Activated CD8-positive, alpha-beta memory T cell treated with anti-CD3 and anti-CD28 coated beads for 24 hours (primary cell): ENCODE results near the gene TYRO3.

Source experiments
- DNase-seq: peaks from one replicate; pipeline ENCODE4 v3.0.0-alpha.2; 2020

TYRO3 gene

DNA sequence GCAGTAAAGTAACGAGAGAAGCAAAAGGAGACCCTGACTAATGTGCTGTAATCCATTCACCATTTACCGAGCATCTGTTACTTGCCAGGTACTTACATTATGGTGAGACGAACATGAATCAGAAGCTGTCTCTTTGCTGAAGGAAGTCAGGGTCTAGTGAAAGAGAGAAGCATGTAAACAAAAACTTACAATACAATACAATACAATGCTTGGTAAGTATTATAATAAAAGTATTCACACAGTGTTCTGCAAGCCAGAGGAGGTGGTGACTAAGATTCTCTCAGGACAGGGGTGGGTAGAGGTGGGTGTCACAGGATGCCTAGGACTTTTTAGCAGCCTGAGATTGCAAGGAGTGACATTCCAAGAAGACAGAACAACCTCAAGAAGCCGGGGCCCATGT is 51.0 kb downstream of the TYRO3 start:
- no peak for DNase-seq

DNA sequence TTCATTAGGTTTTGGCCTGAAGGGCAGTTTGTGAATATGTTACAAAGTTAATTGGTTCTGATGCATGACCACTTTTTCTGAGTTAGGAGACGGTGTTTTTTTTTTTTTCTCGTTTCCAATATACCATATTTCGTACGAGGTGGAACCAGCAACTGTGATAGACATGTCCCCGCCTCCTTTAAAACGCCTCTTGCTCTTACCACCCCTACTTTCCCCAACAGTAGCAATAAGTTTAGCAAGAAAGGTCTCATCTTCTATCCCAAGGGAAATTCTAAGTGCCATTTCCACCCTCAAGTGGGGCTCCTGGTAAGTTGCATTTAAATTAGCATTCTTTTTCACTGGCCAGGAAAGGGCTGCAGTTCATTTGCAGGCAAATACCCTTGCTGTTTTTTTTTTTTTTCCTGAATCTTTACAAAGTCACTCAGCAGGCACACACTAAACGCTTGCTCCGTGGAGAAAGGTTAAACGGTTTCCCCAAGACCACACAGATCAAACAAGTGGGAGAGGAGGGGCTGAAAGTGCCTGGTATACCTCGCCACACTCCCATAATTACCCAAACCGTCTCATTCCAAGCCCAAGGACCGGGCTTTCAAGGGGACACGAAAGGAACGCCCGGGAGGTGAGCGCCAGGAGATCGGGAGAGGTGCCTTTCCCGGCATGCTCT is 61.7 kb downstream of the TYRO3 start:
- DNase-seq = no peak

DNA sequence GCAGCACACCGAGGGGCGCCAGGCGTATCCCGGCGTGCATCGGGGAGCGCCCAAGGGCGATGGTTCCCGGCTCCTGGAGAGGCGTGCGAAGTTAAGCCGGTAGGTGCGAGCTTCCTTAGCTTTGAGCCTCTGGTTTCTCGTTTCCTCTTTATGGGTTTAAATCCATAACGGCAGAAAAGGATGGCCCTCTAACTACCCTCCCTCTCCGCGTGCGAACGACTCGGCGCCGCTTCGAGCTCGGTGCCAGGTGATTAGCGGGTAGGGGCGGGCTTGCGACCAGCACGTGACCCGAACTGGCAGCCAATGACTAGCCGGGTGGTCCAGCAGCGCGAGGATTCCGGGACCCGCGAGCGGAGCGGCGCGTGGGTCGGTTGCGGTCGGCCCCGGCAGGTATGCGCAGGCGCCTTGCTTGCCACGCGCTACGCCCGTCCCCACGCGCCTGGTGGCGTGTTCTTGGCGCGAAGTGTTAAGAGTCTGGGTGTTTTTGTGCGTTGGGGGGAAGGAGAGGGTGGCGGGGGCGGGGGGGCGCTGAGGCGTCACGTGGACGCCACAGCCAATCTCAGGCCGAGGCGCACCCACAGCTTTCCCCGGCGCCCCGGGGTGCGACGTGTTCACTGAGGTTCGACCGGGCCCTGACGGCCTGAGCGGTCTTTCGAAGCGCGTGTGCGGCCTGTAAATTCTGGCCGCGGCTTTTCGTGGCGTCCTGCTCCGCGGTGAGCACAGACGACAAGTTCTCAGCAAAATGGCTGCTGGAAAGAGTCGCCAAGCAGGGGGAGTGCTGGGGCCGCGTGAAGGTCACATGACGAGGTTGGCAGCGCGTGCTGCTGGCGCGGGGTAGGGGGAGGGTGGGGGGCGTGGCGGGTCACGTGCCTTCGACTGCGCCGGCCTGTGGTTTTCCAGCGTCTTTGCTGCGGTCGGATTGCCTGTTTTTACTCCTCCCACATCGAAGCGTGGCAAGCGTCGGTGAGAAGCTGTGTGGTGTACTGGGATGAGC is 62.5 kb downstream of the TYRO3 start:
- peak; percentile 90 for DNase-seq

DNA sequence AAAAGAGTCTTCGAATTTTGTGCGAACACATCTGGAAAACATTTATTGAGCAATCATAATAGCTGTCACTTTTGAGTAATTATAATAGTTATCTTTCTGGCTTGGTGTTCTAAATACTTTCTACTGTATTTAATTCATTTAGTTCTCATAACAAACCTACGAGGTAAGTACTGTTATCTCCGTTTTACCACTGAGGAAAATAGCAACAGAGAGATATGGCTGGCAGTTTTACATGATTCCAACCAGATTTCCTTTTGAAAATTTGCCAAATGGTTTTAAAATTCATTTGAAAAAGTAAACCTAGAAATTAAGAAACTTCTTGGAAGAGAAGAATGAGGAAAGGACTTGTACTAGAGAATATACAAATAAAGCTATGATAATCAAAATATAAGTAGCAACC is 63.9 kb downstream of the TYRO3 start:
- no peak for DNase-seq

- DNase-seq = no peak
These were observed 68.2 kb downstream of the TYRO3 start for GRCh38 chr15:41627203-41627602.

DNA sequence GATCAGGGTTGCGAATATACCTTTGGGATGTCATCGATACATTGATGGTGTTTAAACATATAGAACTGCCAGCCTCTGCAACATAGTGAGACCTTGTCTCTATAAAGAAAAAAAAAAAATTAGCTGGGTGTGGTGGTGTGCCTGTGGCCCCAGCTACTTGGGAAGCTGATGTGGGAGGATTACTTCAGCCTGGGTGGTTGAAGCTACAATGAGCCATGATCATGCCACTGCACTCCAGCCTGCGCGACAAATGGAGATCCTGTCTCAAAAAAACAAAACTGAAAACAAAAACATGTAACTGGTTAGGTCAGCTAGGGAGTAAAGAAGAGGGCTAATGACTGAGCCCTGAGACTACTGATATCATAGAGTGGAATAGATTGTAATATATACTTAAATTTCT is 70.5 kb downstream of the TYRO3 start:
- DNase-seq = no peak

DNA sequence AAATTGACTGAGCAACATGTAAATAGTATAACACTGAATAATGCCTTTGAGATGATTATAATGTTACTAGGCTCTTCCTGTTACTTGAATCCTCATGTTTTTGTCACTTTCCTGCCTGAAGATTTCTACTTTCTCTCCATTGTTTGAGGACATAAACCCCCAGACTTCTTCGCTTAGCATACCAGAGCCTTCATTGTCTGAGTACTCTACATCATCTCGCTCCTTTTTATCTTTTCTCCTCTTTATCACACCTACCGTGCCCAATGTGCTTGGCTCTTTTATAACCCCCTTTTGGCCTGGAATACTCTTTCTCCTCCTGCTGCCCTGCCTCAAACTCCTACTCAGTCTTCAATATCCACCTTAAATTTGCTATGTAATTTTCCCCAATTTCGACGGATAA is 70.9 kb downstream of the TYRO3 start:
- no peak for DNase-seq

DNA sequence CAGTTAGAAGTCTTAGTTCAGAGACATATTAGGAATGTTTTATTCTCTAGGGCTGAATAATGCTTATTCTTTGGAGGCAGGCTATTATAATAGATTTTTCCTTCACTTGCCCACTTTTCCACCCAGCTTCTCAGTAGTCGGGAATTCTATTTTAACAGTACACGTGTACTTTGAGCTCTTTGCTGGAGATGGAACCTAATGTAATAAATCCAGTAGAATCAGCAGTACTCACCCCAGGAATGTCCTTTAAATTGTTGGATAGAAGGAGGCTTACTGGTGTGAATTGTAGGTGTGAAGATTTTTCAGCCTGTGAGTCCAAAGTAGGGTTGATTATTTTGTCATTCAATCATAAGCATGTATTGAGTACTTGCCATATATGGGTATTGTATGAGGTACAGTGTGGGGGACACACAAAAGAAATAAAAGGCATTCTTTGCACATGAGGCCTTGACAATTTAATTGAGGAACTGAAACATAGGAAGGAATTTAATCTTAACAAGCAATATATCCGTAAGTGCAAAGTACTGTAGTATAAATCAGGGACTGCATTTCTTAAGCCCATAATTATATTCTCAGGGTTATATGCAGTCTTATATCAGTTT is 71.7 kb downstream of the TYRO3 start:
- no peak for DNase-seq

DNA sequence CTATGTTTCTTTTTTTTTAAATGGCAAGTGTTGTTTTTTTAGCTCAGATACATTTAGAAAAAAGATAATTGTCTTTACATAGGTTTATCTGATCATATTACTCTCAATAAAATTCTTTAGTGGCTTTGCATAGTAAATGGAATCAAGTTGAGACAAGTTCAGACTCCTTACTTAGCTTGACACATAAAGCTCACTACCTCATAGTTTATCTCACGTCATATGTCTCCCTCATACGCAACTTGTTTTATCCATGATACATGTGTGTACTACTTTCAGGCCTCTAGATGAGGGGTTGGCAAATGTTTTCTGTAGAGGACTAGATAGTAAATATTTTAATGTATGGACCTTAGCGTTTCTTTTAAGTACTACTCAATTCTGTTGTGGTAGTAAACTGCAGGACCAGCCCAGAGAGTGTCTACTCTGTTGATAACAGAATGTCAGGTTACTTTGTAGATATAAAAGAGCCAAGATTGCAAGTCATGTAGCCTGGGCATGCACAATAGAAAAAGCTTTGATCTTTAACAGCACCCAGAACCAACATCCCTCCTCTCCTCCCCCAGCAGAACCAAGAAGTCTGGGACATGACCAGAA is 73.0 kb downstream of the TYRO3 start:
- DNase-seq = no peak
